H9 (cell line): ENCODE results near the gene TICRR. TPM values are rescaled to one million over a fixed set of nuclear protein-coding genes. Genes with fewer than 3 reads are reported as not detected.

ENCODE experiments used
- DNase-seq: peaks from one replicate; pipeline ENCODE4 v3.0.0-alpha.2; 2017
- H2AFZ ChIP-seq: one replicate; pipeline ENCODE4 v1.6.1; 2013; ENCODE audit warnings: mild to moderate bottlenecking, low read length, control low read depth, moderate library complexity
- H2AK5ac ChIP-seq: 2 replicates; pipeline ENCODE4 v1.6.1; 2013; ENCODE audit warnings: low read length, control low read depth, mixed read lengths; ENCODE audit not compliant: insufficient read length
- H2BK120ac ChIP-seq: one replicate; pipeline ENCODE4 v1.6.1; 2013; ENCODE audit warnings: low read depth, mild to moderate bottlenecking, low read length, control low read depth, inconsistent platforms; ENCODE audit not compliant: poor library complexity, severe bottlenecking
- H2BK12ac ChIP-seq: 2 replicates; pipeline ENCODE4 v1.6.1; 2013; ENCODE audit warnings: low read length, control low read depth, mixed read lengths, low read depth; ENCODE audit not compliant: insufficient read length
- H2BK15ac ChIP-seq: 2 replicates; pipeline ENCODE4 v1.6.1; 2013; ENCODE audit warnings: low read depth, low read length, control low read depth
- H2BK20ac ChIP-seq: one replicate; pipeline ENCODE4 v1.6.1; 2013; ENCODE audit warnings: low read depth, mild to moderate bottlenecking, low read length, control low read depth, inconsistent platforms; ENCODE audit not compliant: poor library complexity, severe bottlenecking
- H2BK5ac ChIP-seq: 2 replicates; pipeline ENCODE4 v1.6.1; 2013; ENCODE audit warnings: low read length, control low read depth, mixed read lengths; ENCODE audit not compliant: insufficient read length
- H3K14ac ChIP-seq: 2 replicates; pipeline ENCODE4 v1.6.1; 2013; ENCODE audit warnings: low read length, control low read depth; ENCODE audit not compliant: insufficient read depth
- H3K18ac ChIP-seq: 2 replicates; pipeline ENCODE4 v1.6.1; 2013; ENCODE audit warnings: low read depth, mild to moderate bottlenecking, mixed read lengths, low read length, control low read depth; ENCODE audit not compliant: insufficient read length
- H3K23ac ChIP-seq: 2 replicates; pipeline ENCODE4 v1.6.1; 2013; ENCODE audit warnings: low read length, control low read depth, mixed read lengths, low read depth; ENCODE audit not compliant: insufficient read length
- H3K23me2 ChIP-seq: 2 replicates; pipeline ENCODE4 v1.6.1; 2013; ENCODE audit warnings: low read depth, mild to moderate bottlenecking, mixed read lengths, low read length, control low read depth; ENCODE audit not compliant: insufficient read length, poor library complexity, severe bottlenecking
- H3K27ac ChIP-seq: 2 replicates; pipeline ENCODE4 v1.5.1; 2013; ENCODE audit warnings: low read length, control low read depth, mixed read lengths, low read depth; ENCODE audit not compliant: insufficient read length
- H3K27me3 ChIP-seq: 2 replicates; pipeline ENCODE4 v1.6.1; 2013; ENCODE audit warnings: low read length, control low read depth, inconsistent platforms; ENCODE audit not compliant: insufficient read depth
- H3K4ac ChIP-seq: 2 replicates; pipeline ENCODE4 v1.6.1; 2013; ENCODE audit warnings: low read depth, mild to moderate bottlenecking, control low read depth, inconsistent platforms, low read length, moderate library complexity
- H3K4me1 ChIP-seq: 2 replicates; pipeline ENCODE4 v1.6.1; 2013; ENCODE audit warnings: low read length, control low read depth, inconsistent platforms; ENCODE audit not compliant: insufficient read depth
- H3K4me2 ChIP-seq: 2 replicates; pipeline ENCODE4 v1.6.1; 2013; ENCODE audit warnings: low read length, control low read depth, mixed read lengths; ENCODE audit not compliant: insufficient read length, insufficient read depth
- H3K56ac ChIP-seq: 2 replicates; pipeline ENCODE4 v1.6.1; 2013; ENCODE audit warnings: low read depth, mild to moderate bottlenecking, mixed read lengths, low read length, control low read depth; ENCODE audit not compliant: insufficient read length
- H3K79me1 ChIP-seq: 2 replicates; pipeline ENCODE4 v1.6.1; 2013; ENCODE audit warnings: low read depth, mild to moderate bottlenecking, moderate library complexity, low read length, control low read depth, inconsistent platforms; ENCODE audit not compliant: insufficient read depth, poor library complexity, severe bottlenecking
- H3K79me2 ChIP-seq: 2 replicates; pipeline ENCODE4 v1.6.1; 2013; ENCODE audit warnings: low read length, control low read depth, inconsistent platforms; ENCODE audit not compliant: insufficient read depth
- H3K9ac ChIP-seq: 2 replicates; pipeline ENCODE4 v1.6.1; 2013; ENCODE audit warnings: low read length, control low read depth, mixed read lengths; ENCODE audit not compliant: insufficient read length; ENCODE audit errors: extremely low read depth
- H3K9me3 ChIP-seq: one replicate; pipeline ENCODE4 v1.6.1; 2013; ENCODE audit warnings: low read depth, low read length, inconsistent platforms; ENCODE audit not compliant: control insufficient read depth
- H3T11ph ChIP-seq: one replicate; pipeline ENCODE4 v1.6.1; 2013; ENCODE audit warnings: mild to moderate bottlenecking, low read length, control low read depth, inconsistent platforms
- H4K20me1 ChIP-seq: one replicate; pipeline ENCODE4 v1.6.1; 2013; ENCODE audit not compliant: control insufficient read depth, insufficient read length, insufficient read depth
- H4K5ac ChIP-seq: 2 replicates; pipeline ENCODE4 v1.6.1; 2013; ENCODE audit warnings: low read depth, mild to moderate bottlenecking, mixed read lengths, low read length, control low read depth; ENCODE audit not compliant: insufficient read length
- H4K8ac ChIP-seq: replicated peaks from 2 replicates; pipeline ENCODE4 v1.6.1; 2013; ENCODE audit warnings: low read length, control low read depth, mixed read lengths, low read depth; ENCODE audit not compliant: insufficient read length
- H4K91ac ChIP-seq: 2 replicates; pipeline ENCODE4 v1.6.1; 2013; ENCODE audit warnings: low read depth, mild to moderate bottlenecking, moderate library complexity, mixed read lengths, low read length, control low read depth; ENCODE audit not compliant: insufficient read length
- H3K27ac Mint-ChIP-seq, 3 experiments: 2 replicates in 2 of 3; 3 replicates in 1 of 3; pipeline ENCODE4 v1.8.0; 2020 to 2021; ENCODE audit warnings: mixed read lengths in 3 of 3, mild to moderate bottlenecking in 1 of 3, moderate library complexity in 1 of 3
- H3K27me3 Mint-ChIP-seq: 2 replicates; pipeline ENCODE4 v1.8.0; 2021; ENCODE audit warnings: low read depth, mild to moderate bottlenecking, moderate library complexity, mixed read lengths
- H3K36me3 Mint-ChIP-seq, 3 experiments: 2 replicates in 2 of 3; 3 replicates in 1 of 3; pipeline ENCODE4 v1.8.0; 2020 to 2021; ENCODE audit warnings: low read depth in 3 of 3, mixed read lengths in 3 of 3; ENCODE audit not compliant: insufficient read depth in 1 of 3
- H3K4me1 Mint-ChIP-seq, 2 experiments: 2 replicates each; pipeline ENCODE4 v1.8.0; 2020; ENCODE audit warnings: mixed read lengths in 2 of 2
- H3K4me3 Mint-ChIP-seq, 2 experiments: 2 replicates in 1 of 2; 3 replicates in 1 of 2; pipeline ENCODE4 v1.8.0; 2020 to 2021; ENCODE audit warnings: mild to moderate bottlenecking in 2 of 2, mixed read lengths in 2 of 2, moderate library complexity in 1 of 2
- H3K9me3 Mint-ChIP-seq, 2 experiments: 2 replicates in 1 of 2; 3 replicates in 1 of 2; pipeline ENCODE4 v1.8.0; 2020; ENCODE audit warnings: mild to moderate bottlenecking in 2 of 2, mixed read lengths in 2 of 2, moderate library complexity in 1 of 2
- WGBS: extraction: QIAGEN DNeasy Blood & Tissue Kit; methylation state at CpG from one replicate; pipeline ENCODE4 v1.1.7; 2013; ENCODE audit warnings: missing lambda C conversion rate, low lambda C conversion rate, mixed read lengths; ENCODE audit not compliant: insufficient read length; ENCODE audit errors: extremely low coverage; 5-methylcytosine and 5-hydroxymethylcytosine counted together
- total RNA-seq: library from RNA; stranded (reverse); gene quantifications from 2 replicates; pipeline ENCODE4 v1.2.1, GENCODE V29; 2021
- TF ChIP-seq, protein P1 (sequence below): fragments of 200-600 bp; sonication (generic); conservative IDR thresholded peaks from 3 replicates; pipeline ENCODE4 v1.8.0; 2021; ENCODE audit warnings: antibody characterized with exemption, mild to moderate bottlenecking

TICRR gene
- total RNA-seq, 1 experiment from 2014 or later, result 26.0 TPM

DNA sequence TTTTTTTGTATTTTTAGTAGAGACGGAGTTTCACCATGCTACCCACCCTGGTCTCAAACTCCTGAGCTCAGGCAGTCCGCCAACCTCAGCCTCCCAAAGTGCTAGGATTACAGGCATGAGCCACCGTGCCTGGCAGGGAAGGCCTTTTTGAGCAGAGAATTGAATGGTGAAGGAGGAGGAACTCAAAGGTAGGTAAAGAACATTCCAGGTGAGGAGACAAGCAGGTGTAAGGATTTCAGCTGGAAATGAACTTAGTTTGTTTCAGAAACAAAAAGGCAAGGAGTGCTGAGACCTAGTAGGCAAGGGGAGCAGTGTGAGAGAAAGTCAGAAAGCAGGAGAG, 2.5 kb downstream of the TICRR start:
- no peak overlapping the region for H2AFZ ChIP-seq
- H2AK5ac ChIP-seq, result no peak overlapping the region
- H2BK12ac ChIP-seq, result no peak overlapping the region
- no peaks in the 10 kb centered on the region for H3K27me3 ChIP-seq
- H2BK120ac ChIP-seq, result no peak overlapping the region
- H3K4me1 ChIP-seq, result 0 out of 2 replicates have a peak, but pooled peaks cover 2% of the 10 kb centered on the region
- Mint-ChIP-seq H3K4me3 (peak overlapping the region; percentile 61 to 88), H3K36me3 (peaks cover 23 to 36% (median 35%) of the 10 kb centered on the region in 3 experiments; a peak in 6 of 7 replicates), H3K4me1 (peaks cover 34 to 39% of the 10 kb centered on the region in 2 experiments), H3K27me3 (peaks cover 2% of the 10 kb centered on the region; the same call in 1 of the 2 replicates), H3K9me3 (no peaks in the 10 kb centered on the region; a peak in 2 of 5 replicates), H3K27ac (peak overlapping the region; percentile 69 to 96 (median 80); a peak in 6 of 7 replicates)
- no CpG with 5 or more reads among the region's 3 CpGs for WGBS
- H4K20me1 ChIP-seq, result no peaks in the 10 kb centered on the region
- H3K9ac ChIP-seq, result peak overlapping the region; percentile 64
- peaks cover 42% of the 10 kb centered on the region; the same call in 1 of the 2 replicates for H3K79me2 ChIP-seq
- no peak overlapping the region for H3K4ac ChIP-seq
- H3K18ac ChIP-seq, result no peak overlapping the region
- H4K91ac ChIP-seq, result no peak overlapping the region
- H3K14ac ChIP-seq, result no peak overlapping the region
- TF ChIP-seq, protein P1, sequence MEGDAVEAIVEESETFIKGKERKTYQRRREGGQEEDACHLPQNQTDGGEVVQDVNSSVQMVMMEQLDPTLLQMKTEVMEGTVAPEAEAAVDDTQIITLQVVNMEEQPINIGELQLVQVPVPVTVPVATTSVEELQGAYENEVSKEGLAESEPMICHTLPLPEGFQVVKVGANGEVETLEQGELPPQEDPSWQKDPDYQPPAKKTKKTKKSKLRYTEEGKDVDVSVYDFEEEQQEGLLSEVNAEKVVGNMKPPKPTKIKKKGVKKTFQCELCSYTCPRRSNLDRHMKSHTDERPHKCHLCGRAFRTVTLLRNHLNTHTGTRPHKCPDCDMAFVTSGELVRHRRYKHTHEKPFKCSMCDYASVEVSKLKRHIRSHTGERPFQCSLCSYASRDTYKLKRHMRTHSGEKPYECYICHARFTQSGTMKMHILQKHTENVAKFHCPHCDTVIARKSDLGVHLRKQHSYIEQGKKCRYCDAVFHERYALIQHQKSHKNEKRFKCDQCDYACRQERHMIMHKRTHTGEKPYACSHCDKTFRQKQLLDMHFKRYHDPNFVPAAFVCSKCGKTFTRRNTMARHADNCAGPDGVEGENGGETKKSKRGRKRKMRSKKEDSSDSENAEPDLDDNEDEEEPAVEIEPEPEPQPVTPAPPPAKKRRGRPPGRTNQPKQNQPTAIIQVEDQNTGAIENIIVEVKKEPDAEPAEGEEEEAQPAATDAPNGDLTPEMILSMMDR, result no peak
- H3K4me2 ChIP-seq, result peak overlapping the region; percentile 94
- peaks cover 5% of the 10 kb centered on the region for H3K79me1 ChIP-seq
- H4K8ac ChIP-seq, result no peak overlapping the region
- H3T11ph ChIP-seq, result no peak overlapping the region
- no peak overlapping the region for H2BK20ac ChIP-seq
- H3K23me2 ChIP-seq, result peaks cover 21% of the 10 kb centered on the region
- DNase-seq, result no peak
- H4K5ac ChIP-seq, result no peak overlapping the region
- no peak overlapping the region for H2BK5ac ChIP-seq
- no peak overlapping the region for H3K56ac ChIP-seq
- H3K9me3 ChIP-seq, result no peaks in the 10 kb centered on the region
- peak overlapping the region; percentile 44 for H3K27ac ChIP-seq
- no peak overlapping the region for H2BK15ac ChIP-seq
- no peak overlapping the region for H3K23ac ChIP-seq
